Kasumi-1 (cell line): ENCODE results near the gene MSH3.

Experiments used
- DNase-seq, 2 experiments: peaks; one replicate each; lab custom pipeline; 2025; lab: John Stamatoyannopoulos, UW

MSH3 gene

DNA sequence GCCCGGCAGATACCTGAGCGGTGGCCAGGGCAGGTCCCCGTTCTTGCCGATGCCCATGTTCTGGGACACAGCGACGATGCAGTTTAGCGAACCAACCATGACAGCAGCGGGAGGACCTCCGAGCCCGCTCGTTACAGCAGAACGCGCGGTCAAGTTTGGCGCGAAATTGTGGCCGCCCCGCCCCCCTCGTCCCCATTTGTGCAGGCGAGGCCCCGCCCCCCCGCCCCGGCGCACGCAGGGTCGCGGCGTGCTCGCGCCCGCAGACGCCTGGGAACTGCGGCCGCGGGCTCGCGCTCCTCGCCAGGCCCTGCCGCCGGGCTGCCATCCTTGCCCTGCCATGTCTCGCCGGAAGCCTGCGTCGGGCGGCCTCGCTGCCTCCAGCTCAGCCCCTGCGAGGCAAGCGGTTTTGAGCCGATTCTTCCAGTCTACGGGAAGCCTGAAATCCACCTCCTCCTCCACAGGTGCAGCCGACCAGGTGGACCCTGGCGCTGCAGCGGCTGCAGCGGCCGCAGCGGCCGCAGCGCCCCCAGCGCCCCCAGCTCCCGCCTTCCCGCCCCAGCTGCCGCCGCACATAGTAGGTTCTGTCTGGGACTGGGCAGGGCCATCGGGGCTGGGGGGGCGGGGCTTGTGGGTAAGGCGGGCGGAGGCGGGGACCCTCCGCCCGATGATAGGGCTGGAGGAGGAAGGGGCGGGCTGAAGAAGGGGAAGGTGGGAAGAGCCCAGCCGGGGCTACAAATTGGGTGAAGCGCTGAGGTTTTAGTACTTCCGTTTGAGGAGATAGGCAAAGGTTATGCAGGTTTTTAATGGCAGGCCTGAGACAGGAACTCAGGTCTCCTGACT lies at the start of gene MSH3, which contains the start of gene DHFR:
TSS of gene MSH3 (plus strand) at position 262 of the 840 bp plus-strand sequence. CDS start at position 338, 76 bp downstream.
TSS of gene DHFR (minus strand) at position 593 of the 840 bp plus-strand sequence. CDS start at position 99, 494 bp downstream.
- DNase-seq: peak; percentile 94

DNA sequence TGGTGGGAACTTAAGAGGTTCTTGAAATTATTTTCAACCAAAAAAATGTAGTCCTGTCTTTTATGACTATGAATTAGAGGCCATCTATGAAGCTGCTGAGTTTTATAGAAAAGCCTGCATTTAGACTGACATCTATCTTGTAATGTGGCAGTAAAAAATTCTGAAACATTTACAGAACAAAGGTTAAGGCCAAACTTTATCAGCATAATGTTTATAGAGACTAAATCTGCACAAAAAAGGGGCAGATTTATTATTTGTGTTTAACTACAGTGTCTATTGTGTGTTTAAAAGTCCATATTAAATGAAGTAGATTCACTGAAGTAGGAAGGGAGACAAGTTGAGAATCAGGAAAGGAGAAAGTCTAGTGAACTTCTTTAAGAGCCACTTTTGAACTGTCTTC lies 47.1 kb upstream of the MSH3 start:
- no peak for DNase-seq

DNA sequence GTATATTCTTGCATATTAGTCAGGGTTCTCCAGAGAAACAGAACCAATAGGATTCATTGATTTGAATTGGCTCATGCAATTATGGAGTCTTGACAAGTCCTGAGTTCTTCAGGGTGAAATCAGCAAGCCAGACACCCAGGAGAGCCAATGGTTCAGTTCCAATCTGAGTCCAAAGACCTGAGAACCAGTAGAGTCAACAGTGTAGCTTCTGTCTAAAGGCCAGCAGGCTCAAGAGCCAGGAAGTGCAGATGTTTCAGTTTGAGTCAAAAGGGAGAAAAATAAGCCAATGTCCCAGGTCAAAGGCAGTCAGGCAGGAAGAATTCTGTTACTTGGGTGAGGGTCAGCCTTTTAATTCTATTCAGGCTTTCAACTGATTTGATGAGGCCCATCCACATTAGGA lies 46.6 kb upstream of the MSH3 start:
- DNase-seq: no peak

DNA sequence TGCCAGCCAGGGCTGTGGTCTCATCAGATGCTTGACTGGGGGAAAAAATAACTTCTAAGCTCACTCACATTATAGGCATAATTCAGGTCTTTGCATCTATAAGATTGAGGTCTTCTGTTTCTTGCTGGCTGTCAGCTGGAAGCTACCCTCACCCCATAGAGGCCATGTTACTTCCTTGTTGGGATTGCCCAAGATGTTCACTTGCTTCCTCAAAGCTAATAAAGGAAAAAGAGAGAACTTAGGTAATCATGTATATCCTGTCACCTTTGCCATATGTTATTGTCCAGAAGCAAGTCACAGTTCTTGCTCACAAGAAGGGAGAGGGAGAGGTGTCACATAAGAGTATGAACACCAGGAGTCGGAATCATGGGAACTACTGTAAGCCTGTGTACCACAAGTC lies 45.7 kb upstream of the MSH3 start:
- DNase-seq: peak; percentile 80 to 85

DNA sequence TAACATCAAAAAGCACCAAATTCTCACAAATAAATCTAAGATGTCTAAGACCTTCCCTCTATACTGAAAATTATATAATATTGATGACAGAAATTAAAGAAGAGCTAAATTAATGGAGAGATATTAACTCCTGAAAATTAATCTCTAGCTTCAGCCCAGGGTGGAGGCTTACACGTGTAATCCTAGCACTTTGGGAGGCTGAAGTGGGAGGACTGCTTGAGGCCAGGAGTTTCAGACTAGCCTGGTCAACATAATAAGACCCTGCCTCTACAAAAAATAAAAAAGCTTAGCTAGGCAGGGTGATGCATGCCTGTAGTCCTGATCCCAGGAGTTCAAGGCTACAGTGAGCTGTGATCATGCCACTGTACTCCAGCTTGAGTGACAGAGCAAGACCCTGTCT lies 44.8 kb upstream of the MSH3 start:
- DNase-seq: no peak

DNA sequence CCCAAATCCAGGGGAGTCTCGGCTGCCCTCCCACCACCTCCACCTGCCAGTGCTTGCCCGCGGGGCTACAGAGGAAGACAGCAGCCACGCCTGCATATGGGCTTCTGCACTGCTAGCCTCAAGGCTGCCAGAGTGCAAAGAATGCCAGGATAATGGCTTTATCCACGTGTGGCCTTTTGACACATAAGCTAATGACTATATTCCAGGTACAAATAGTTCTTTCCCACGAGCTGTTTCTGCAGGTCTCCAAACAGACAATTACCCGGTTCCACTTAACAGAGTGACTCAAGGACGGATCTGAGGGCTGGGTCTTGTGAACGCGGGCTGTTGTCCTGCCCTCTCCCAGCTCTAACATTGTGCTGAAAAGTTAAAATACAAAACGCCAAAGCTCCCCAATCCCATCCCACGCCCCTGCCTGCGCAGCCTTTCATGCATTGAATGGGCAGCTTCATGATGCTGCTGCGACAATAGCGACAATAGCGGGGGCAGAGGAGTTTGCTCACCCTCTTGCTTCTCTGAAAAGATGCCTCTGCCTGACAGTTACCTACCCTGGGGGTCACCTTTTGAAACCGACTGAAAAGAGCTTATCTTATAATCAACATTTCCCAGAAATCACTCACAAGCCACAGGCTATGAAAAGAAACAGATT lies 39.1 kb upstream of the MSH3 start:
- no peak for DNase-seq

DNA sequence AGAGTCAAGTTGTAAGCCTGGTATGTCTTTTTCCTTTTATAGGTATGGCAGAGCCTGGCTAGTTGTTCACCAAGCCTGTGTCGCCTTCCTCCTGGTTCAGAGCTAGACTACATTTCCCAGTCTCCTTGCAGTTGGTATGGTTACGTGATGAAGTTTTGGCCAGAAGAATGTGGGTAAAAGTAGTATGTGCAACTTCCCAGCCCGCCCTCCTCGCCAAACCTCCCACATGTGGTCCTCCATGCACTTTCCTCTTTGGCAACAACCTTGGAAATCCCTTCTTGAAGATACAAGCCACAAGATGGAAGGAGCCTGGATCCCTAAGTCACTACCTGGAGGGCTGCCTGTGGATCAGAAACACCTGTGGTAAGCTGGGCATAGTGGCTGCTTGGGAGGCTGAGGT lies 36.0 kb upstream of the MSH3 start:
- no peak for DNase-seq

DNA sequence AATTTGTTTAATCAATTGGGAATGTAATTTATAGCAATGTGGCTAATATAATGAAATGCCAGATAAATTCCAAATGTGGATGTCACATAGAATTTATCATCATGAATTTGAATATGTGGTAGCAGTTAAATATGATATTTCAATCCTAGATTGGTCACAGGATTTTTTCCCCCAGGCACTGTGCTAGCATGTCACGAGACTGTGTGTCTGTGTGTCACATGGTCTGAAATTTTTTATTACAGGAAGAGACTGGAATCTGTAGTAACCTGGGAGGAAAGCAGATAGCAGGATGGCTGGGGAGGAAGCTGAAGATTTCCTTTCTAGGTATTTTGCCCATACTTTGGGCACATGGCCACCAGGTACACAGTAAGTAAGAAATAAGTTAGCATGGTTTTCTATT lies 35.4 kb upstream of the MSH3 start:
- DNase-seq: no peak

DNA sequence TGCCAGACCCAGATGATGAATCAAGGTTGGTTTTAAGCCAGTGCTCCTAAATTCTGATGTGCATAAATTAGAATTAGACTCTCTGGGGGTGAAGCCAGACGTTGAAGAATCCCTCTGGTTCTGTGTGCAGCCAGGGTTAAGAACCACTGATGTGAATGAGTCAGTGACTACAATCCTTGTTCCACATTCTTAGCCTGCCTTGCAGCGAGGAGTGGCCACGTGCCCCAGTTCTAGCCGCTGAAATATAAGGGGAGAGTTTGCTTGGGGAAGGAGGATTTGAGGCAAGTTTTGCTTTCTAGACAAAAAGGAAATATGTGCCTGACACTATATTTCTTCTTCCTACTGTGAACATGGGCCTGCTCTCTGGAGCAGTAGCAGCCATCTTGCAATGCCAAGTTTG lies 34.2 kb upstream of the MSH3 start:
- no peak for DNase-seq

DNA sequence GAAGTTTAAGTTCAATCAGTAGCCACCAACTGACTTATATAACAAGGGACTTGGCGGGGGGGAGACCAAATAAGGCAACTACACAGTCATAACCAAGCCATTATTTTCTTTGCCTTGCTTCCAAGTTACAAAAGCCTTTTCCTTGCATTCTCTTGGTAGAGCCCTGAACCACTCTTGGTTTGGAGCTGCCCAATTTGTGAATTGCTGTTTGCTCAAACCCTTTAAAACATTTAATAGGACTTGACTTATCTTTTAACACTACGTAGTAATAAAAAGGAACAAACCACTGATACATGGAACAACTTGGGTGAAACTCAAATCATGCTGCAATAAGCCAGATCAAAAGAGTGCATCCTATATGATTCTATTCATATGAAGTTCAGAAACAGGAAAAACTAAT lies 31.7 kb upstream of the MSH3 start:
- DNase-seq: no peak

DNA sequence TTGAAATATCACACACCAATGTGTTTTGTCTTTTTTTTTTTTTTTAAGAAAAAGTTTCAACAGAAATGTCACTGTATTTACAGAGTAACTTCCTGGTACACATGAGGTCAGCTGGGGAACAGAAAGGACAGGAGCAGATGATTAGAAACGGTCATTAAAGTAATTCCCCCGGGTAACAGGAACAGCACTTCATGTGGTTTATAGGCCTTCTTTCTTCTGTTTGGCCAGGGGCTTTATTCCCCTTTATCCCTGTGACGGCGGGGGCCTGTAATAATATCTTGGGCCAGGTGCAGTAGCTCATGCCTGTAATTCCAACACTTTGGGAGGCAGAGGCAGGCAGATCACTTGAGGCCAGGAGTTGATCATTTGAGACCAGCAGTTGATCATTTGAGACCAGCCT lies 30.5 kb upstream of the MSH3 start:
- no peak for DNase-seq

DNA sequence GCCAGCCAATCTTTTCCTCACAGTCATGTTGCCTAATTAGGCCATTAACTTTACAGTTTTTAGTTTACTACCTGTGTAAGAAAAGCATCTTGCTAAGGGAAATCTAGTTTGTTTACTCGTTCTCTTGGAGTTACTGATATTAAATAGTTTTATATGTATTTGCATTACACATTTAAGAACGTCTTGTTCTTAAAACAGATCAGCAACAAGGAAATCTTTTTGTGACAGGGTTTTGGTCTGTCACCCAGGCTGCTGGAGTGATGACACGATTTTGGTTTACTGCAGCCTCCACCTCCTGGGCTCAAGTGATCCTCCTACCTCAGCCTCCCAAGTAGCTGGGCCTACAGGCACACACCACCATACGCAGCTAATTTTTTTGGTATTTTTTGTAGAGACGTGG lies 29.2 kb upstream of the MSH3 start:
- DNase-seq: no peak

DNA sequence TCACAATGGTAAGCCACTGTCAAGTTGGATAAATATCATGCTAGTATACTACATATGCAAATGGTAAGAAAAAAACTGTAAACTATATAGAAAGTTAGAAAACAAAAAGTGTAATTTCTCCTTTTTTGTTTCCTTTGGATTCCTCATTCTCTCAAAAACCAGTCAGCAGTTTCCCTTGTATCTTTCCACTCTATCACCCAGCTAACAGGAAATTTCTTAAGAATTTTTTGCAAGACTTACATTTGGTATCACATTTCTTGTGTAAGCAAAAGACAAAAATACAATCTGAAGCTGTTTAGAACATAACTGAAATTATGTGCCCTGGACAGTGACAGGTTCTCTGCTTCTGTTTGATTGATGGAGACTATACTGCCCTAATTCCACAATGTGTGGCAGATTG lies 25.2 kb upstream of the MSH3 start:
- DNase-seq: peak; percentile 38 to 45

DNA sequence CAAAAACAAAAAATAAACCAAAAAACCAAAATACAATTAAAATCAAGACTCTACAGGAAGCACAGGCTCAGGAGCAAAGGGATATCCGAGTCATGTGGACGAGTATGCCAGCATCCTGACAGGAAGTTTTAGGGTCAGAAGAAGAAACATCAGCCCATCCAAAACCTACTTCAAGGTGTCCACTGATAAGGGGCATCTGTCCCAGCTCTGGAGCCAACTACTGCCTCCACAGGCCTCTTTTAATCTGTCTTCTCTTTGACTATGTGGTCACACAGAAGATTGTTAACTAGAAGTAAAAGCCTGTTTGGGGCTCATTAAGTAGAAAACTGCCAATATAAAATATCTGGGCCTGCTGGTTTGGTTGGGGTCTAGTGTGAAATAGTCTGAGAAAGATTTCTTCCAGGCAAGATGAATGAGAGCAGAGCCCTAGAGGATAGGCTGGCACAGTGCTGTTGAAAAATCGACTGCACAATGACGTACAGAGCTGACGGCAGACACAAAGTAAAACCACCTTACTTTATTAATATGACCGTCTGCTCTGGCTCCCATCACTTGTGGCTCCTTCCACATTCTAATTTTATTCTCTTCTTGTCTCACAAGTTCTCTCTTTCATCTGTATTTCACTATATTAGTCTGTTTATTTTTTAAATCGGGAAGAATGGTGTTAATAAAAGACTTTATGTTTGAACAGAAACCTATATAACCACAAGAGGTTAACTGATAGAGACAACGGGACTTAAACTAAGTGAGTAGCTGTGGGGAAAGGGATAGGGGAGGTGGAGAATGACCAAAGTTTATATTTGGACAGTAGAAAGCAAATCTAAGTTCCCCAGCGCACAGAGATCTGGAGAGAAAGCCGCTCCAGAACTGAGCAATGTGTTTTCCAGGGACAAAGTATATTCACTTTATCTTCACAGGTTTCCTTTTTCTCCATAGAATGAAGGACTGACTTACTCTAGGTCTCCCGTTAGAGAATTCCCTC lies 22.9 kb upstream of the MSH3 start:
- no peak for DNase-seq

DNA sequence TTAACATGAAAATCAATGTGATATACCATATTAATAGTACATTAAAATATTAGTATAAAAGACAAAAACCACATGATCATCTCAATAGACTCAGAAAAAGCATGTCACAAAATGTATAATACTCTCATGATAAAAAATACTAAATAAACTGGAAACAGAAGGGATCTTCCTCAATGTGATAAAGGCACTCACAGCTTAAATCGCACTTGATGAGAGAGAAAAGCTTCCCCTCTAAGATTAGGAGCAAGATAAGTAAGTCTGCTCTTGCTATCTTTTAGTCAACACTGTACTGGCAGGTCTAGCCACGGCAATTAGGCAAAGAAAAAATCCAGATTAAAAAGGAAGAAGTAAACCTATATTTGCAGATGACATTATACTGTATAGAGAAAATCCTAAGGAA lies 21.8 kb upstream of the MSH3 start:
- no peak for DNase-seq

DNA sequence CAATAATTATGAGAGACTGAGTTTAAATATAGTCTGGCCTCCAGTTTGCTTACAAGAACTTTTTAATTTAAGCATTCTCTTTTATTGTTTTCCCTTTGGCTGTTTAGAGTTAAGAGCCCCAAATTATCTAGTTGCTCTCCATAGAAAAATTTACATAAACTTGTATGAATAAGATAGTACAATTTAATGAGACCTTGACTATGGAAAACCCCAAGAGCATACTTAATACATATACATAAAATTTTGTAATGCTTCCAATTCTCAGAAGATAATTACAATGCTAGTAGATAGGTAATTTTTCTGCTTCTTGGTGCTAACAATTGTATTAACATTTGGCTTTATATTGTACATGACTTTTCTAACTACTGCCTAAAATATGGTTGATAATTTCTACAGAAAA lies 20.3 kb upstream of the MSH3 start:
- DNase-seq: no peak

DNA sequence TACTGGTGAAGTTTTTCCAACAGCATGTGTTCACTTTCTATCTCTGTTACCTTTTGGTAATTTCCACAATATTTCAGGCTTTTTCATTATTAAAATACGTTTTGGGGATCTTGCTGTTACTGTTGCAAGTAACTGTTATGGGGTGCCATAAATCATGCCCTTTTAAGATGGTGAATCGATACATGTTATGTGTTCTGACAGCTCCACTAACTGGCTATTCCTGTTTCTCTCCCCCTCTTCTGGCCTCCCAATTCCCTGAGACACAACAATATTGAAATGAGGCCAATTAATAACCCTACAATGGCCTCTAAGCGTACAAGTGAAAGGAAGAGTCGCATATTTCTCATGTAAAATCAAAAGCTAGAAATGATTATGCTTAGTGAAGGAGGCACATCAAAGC lies 13.1 kb upstream of the MSH3 start:
- no peak for DNase-seq

DNA sequence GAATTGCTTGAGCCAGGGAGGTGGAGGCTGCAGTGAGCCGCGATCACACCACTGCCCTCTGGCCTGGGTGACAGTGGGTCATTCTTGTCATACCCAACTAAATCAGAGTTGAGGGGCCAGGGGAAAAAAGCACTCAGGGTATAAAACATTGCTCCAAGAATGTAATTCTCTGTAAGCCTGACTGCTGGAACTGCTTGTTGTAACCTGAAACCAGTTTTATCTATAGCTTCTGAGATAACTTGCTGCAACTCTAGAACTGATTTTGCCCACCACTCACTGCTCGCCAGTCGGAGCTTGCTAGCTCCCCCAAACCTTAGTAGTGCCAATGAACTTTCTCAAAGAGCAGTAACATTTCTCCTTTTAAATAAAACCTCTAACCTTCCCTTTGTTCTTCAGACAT lies 9.6 kb upstream of the MSH3 start:
- no peak for DNase-seq

DNA sequence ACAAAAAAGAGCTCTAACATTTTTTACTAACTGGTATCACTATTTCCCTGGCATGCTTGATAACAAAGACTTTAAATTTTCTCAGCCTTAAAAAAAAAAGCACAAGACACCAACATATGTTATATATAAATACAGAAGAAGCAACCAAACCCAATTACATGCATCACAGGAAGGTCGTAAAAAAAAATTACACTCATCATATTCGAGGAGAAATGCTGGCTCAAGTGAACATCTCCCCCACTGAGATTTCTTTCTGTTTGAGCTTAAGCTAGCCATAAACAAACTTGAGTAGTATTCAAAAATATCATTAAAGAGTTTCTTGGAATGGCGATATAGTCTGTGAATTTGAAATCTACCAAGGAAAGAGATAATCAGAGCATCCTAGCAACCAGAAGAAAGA lies 7.5 kb upstream of the MSH3 start:
- DNase-seq: no peak

DNA sequence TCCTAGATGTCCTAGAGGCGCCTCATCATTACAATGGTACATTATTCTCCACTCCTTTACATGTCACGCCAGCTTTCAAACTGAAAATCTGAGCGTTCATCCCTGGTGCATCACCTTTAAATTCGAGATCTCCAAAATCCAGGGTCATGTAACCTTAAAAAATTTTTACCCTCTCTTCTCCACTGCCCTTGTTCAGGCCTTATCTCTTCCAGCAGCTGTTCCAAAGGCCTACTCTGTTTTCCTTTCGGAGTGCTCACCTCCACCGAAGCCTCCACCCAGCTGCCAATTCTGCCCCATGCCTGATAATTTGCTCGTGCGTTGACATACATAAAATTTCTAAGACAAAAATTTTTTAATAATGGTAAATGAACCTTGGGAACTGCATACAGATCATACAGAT lies 950 bp upstream of the MSH3 start:
- no peak for DNase-seq

DNA sequence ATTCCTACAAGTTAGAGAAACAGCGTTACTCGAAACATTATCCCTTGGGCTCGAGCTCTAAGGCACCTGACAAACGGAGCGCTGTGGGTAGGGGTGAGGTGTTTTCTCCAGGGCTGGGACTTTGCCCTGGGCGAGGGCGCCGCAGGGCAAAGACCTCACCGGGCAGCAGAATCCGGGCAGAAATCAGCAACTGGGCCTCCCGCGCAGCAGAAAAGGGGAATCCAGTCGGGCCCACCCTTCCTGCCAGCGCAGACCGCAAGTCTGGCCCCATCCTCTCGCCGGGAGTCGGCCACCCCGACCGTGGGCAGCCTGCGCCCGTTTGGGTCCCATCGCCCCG lies 430 bp upstream of the MSH3 start:
- DNase-seq: peak in 1 of 2 experiments; percentile 20

DNA sequence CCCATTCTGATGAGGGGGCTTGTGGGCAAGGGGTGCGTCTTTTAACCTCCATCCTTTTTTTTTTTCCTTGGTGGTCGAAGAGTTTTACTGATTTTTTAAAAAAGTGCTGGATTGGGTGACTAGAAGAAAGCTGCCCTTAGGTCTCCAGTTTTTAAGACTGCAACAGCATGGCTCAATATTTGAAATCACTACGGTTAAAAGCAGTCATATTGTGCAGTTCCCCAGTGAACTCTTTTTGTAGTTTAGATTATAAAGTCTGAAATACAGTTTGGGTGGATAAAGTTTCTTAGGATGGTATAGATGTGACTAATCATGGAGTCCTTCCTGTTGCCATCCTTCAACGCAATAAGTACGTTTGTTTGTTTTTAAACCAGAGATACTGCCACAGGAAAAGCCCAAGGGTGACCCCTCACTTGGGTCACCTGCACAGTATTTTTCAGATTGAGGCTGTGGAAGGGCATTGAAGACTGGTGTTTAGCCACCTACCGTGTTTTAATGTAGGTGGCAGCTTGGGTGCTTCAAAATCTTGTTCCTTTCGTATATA lies 851 bp downstream of the MSH3 start:
- no peak for DNase-seq
